Measurements from ENCODE around the gene PEAK1.

GRCh38 chr15:77123854-77124253 lies 296.1 kb downstream of the PEAK1 start:
- no peak for TF ChIP-seq CTCF (conservative IDR thresholded peaks at IDR 0.05; ENCODE audit: low read depth, low read length)
- no peak for TF ChIP-seq EZH2 (IDR thresholded peaks at IDR 0.05; ENCODE audit: borderline replicate concordance, low read depth, low read length, poor library complexity, severe bottlenecking)
